Omental fat pad (tissue), 4 donors: ENCODE results near the gene CAV1. TPM values are rescaled to one million over a fixed set of nuclear protein-coding genes. Genes with fewer than 3 reads are reported as not detected.

Experiments
- ATAC-seq: fragments of 150-250 bp; one replicate; pipeline ENCODE4 v1.9.1; 2016; ENCODE audit warnings: mild to moderate bottlenecking, moderate library complexity; ENCODE audit not compliant: low FRiP score
- DNase-seq: peaks from one replicate; pipeline ENCODE4 v3.0.0-alpha.2; 2019; ENCODE audit warnings: low spot score
- total RNA-seq, 4 donors: library from RNA; depleted of rRNA; stranded (reverse); fragments of >200 nt; gene quantifications; one replicate each; pipeline ENCODE4 v1.1.0, GENCODE V29; 2016
- TF ChIP-seq, protein P1 (sequence below), 3 donors: fragments of 450-650 bp; IDR thresholded peaks; one replicate each; pipeline ENCODE4 v1.5.1; 2016 to 2017; ENCODE audit warnings: antibody characterized with exemption in 3 of 3, mild to moderate bottlenecking in 3 of 3, moderate library complexity in 2 of 3

The CAV1 gene
- total RNA-seq, 4 donors from 2014 or later = 354 to 482 (median 468) TPM

DNA sequence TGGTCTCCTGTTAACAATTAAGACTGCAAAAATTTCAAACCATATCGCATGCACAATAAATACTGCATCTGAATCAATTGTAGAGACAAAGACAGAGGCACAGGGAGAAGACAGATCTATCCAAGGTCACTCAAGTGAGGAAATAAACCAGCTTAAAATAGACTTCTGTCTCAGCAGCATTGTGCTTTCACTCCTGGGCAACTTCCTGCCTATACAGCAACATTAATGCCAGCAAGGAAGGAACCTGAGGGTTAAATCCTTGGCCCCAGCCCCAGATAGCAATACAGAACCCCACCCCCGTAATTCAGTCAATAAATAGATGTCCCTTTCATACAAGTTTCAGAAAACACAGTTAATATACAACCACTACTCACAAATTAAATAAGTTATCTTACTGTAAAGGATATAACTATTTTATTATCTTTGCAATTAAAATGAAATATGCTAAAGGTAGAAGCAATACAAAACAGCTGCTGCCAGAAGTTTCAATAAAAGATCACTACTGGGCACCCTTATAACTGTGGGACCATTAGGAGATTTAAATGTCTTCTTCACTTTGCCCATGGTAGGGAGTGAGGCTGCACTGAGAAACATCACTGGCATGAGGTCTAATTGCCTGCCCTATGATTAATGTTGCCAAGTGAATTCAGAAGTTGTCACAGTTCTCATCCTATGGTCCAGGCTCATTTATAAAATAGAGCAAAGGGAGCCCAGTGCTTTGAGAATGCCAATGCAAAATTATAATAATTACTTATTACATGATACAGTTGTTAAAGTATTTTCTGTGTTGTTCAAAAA is 49.4 kb downstream of the CAV1 start:
- TF ChIP-seq, protein P1, sequence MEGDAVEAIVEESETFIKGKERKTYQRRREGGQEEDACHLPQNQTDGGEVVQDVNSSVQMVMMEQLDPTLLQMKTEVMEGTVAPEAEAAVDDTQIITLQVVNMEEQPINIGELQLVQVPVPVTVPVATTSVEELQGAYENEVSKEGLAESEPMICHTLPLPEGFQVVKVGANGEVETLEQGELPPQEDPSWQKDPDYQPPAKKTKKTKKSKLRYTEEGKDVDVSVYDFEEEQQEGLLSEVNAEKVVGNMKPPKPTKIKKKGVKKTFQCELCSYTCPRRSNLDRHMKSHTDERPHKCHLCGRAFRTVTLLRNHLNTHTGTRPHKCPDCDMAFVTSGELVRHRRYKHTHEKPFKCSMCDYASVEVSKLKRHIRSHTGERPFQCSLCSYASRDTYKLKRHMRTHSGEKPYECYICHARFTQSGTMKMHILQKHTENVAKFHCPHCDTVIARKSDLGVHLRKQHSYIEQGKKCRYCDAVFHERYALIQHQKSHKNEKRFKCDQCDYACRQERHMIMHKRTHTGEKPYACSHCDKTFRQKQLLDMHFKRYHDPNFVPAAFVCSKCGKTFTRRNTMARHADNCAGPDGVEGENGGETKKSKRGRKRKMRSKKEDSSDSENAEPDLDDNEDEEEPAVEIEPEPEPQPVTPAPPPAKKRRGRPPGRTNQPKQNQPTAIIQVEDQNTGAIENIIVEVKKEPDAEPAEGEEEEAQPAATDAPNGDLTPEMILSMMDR (IDR thresholded peaks at IDR 0.05) = no peak
- no peak for DNase-seq
- no peak for ATAC-seq

DNA sequence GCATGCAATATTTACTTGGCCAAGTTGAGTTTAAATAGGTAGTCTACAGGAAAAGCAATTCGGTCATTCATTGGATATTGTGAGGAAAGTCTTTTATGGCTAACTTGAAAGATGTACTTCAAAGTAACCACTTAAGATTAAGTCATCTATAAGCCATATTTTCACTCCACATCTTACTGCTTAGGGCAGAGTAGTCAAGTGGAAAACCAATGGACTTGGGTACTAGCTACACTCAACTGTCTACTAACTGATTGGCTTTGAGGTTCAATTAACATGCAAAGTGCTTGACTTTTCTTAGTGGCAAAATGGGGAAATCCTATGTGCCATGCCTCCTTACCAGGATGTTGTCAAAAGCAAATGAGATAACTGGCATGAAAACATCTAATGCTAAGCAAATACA is 51.0 kb downstream of the CAV1 start:
- TF ChIP-seq, protein P1 (IDR thresholded peaks at IDR 0.05) = no peak
- DNase-seq (no peak), ATAC-seq (no peak)

DNA sequence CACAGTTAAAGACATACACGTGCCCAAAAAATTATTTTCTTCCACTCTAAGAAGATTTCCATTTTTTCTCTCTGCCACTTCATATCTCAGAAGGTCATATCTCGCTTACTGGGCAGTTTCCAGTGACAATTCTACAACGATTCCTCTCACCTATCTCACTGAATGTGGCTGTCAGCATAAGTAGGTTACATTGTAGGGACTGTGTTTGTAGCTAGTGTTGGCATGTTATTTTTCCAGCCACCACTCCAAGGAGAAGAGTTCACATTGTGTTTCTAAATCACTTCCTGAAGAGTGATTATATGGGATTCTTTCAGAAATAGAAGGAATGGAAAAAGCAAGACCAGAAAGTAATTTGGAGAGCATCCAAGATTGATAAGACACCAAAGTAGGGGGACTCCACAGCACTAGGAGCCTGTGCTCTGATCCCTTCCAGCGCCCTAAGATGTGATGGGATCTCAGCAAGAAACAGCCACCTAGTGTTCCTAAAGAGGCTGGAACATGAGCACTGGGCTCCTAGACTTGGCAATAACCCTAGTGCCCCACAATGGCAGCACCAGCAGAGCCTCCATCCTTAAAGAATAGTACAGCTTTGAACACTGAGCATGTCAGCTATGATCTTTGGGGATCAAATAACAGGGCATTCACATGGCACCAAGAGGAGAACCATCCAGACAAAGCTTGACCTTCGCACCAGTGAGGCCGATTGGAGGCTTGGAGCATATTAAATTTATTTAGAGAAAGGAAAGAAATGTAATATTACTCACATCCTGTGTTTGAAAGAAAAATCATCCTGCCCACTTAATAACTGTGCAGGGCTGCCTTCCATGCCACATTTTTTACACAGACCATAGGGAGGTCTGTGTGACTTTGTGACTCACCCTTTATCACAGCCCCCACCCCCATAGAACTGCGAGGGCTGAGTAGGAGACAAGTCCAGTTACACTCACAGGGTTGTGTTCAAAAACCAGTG is 51.8 kb downstream of the CAV1 start:
- TF ChIP-seq, protein P1 (IDR thresholded peaks at IDR 0.05) = no peak
- ATAC-seq (peak; percentile 87), DNase-seq (no peak)

DNA sequence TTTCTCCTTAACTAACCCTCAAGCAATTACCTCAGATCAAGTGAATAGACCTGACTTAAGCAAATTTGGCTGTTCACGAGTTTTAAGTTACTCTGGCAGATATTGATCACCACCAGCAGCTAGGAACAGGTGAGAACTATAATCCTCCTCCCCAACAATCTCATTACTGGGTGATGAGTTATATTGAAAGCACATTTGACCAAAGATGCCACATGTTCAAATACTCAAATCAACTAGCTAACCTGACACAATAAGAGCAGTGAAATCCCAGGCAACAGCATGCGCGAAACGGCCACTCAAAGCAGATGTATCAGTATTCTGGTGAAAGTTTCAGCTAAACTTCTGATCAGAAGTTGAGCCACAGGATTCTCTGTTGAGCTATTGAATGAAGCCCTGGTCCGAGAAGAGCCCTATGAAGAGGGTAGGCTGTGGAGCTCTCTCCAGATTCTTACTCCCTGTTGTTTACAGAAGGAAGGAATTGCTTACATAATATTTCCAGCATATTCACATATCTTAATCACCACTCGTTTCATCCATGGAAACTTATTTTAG is 52.6 kb downstream of the CAV1 start:
- TF ChIP-seq, protein P1 (IDR thresholded peaks at IDR 0.05) = no peak
- no peak for ATAC-seq
- no peak for DNase-seq

DNA sequence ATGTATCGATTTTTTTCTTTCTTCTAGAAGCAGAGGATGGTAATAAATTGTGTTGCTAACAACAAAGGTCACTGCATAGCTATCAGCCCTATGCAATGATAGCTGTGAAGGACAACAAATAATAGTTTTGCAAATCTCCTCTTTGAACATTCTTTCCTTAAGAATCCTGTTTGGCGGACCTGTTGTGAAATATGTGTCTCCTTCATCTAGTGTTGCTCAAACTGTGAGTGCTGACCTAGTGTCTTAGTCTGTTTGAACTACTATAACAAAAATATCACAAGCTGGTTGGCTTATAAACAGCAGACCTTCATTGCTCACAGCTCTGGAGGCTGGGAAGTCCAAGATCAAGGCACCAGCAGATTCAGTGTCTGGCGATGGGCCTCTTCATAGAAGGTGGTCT is 53.7 kb downstream of the CAV1 start:
- DNase-seq (no peak), ATAC-seq (no peak)
- TF ChIP-seq, protein P1 (IDR thresholded peaks at IDR 0.05) = no peak

DNA sequence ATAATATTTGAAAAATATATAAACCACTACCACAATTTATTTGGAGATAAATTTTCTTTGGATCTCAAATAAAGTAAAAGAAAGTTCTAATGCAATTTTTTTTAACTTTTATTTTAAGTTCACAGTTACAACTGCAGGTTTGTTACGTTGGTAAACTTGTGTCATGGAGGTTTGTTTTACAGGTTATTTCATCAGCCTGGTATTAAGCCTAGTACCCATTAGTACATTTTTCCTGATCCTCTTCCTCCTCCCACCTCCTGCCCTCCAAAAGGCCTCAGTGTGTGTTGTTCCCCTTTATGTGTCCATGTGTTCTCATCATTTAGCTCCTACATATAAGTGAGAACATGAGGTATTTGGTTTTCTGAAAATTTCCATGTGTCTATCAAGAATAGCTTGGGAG is 54.5 kb downstream of the CAV1 start:
- DNase-seq (no peak), ATAC-seq (no peak)
- TF ChIP-seq, protein P1 (IDR thresholded peaks at IDR 0.05) = no peak
